Heart left ventricle (tissue), 16 donors: Measurements from ENCODE around the gene KDM2A. TPM values are rescaled to one million over a fixed set of nuclear protein-coding genes. Genes with fewer than 3 reads are reported as not detected.
"Not testable (repeated sequence)": the region's sequence is repeated elsewhere in the genome, so short reads cannot be mapped to it uniquely, and the experiment has no call there.

Source experiments
- ATAC-seq, 4 donors: fragments of 200-7000 bp; cut with Tn5 transposase; one replicate each; pipeline ENCODE4 v1.9.1; 2020 to 2022; ENCODE audit warnings: moderate library complexity in 4 of 4, mild to moderate bottlenecking in 3 of 4, moderate number of reproducible peaks in 1 of 4
- DNase-seq, 5 donors: peaks; one replicate each; pipeline ENCODE4 v3.0.0-alpha.2; 2020
- H3K27ac ChIP-seq, 12 donors: fragments of 200-600 bp; sonication (generic) in 4 of 12; one replicate each; pipeline versions ENCODE4 v1.5.0 to v1.8.0; 2016 to 2022; ENCODE audit warnings: mild to moderate bottlenecking in 2 of 12
- H3K27me3 ChIP-seq, 9 donors: fragments of 200-600 bp; sonication (generic) in 2 of 9; one replicate each; pipeline versions ENCODE4 v1.5.1 to v1.8.0; 2016 to 2022; ENCODE audit warnings: mild to moderate bottlenecking in 3 of 9
- H3K36me3 ChIP-seq, 9 donors: fragments of 200-600 bp; sonication (generic) in 2 of 9; one replicate each; pipeline versions ENCODE4 v1.5.0 to v1.8.0; 2018 to 2022; ENCODE audit warnings: mild to moderate bottlenecking in 2 of 9
- H3K4me1 ChIP-seq, 12 donors: fragments of 200-600 bp; sonication (generic) in 4 of 12; one replicate each; pipeline versions ENCODE4 v1.5.0 to v1.8.0; 2016 to 2022; ENCODE audit warnings: mild to moderate bottlenecking in 3 of 12
- H3K4me3 ChIP-seq, 12 donors: fragments of 200-600 bp; sonication (generic) in 4 of 12; one replicate each; pipeline versions ENCODE4 v1.5.0 to v1.8.0; 2017 to 2022; ENCODE audit warnings: mild to moderate bottlenecking in 9 of 12, moderate library complexity in 4 of 12
- H3K9me3 ChIP-seq, 12 donors: fragments of 200-600 bp; sonication (generic) in 4 of 12; one replicate each; pipeline versions ENCODE4 v1.5.0 to v1.8.0; 2016 to 2022; ENCODE audit warnings: mild to moderate bottlenecking in 1 of 12
- CTCF ChIP-seq, 12 donors: fragments of 200-600 bp; sonication (generic) in 4 of 12; IDR thresholded peaks; one replicate each; pipeline versions ENCODE4 v1.5.0 to v1.8.0; 2018 to 2022; ENCODE audit warnings: antibody characterized with exemption in 12 of 12, mild to moderate bottlenecking in 5 of 12
- POLR2A ChIP-seq, 2 donors: fragments of 450-650 bp; IDR thresholded peaks; one replicate each; pipeline ENCODE4 v1.6.1; 2017; ENCODE audit warnings: antibody characterized with exemption in 2 of 2, mild to moderate bottlenecking in 2 of 2, moderate library complexity in 2 of 2
- WGBS, 4 donors: extraction: QIAGEN DNeasy Blood & Tissue Kit in 2 of 4; methylation state at CpG; one replicate each; pipeline versions ENCODE4 v1.1.5 to v1.1.7; 2013 to 2018; 5-methylcytosine and 5-hydroxymethylcytosine counted together
- intact Hi-C, 10 donors: fragments of 100-400 bp; cut with DNase I; formaldehyde crosslinking; loops; one replicate each; pipeline versions ENCODE4 v1.11.1 to v1.14.2; 2022
- polyA plus RNA-seq, 2 donors: library from polyadenylated mRNA; stranded (reverse); fragments of 200-250 nt; gene quantifications; one replicate each; pipeline ENCODE4 v1.2.3, GENCODE V29; 2013
- total RNA-seq, 9 donors: library from RNA; depleted of rRNA in 2 of 9; stranded (reverse); fragments of >200 nt in 2 of 9; fragmentation: NEBNext Ultra II Directional in 3 of 9; extraction: Animal tissue kit (Norgen Biotek cat#: 25700) in 3 of 9; gene quantifications; one replicate each; pipeline versions ENCODE4 v1.1.0 to v1.2.4, GENCODE V29; 2016 to 2023
- donor health status: ischemic (EF 13 %, LVEDD 7.1; RV severe dilation, severe dysfunction).
- donor health status: healthy with polysubstance abuse.
- donor health status: DM: no; HTN: yes; CAD: no.
- donor health status: DM: no; HTN: no; CAD: no.
- donor health status: ischemic (EF 25% LVEDD 6.9; RV normal size, moderate dysfunction).
- donor health status: ischemic (EF 25% LVEDD 5.7; RV mildly dilated, moderate dysfunction).
- donor health status: healthy.
- donor health status: DM: yes; HTN: yes; CAD: no.
- donor health status: ischemic (EF 35%, LVEDD 5.7; RV mildly dilated, moderate dysfunction).
- donor health status: nonischemic (EF 11% LVEDD 7.7; RV severe dilation, severe dysfunction).
- donor health status: DM: yes; HTN: yes; CAD: no.
- donor health status: PGD.
- donor health status: ischemic (EF 29% LVEDD 5.4; RV normal size, mild dysfunction).
- donor health status: nonischemic (EF 23%, LVEDD 6.1; RV moderate dilation, normal function).

KDM2A gene
- total and polyA plus RNA-seq, 11 donors = 23.4 to 66.4 (median 37.3) TPM

GRCh38 chr11:67230886-67231285 lies 111.8 kb downstream of the KDM2A start:
- Histone ChIP-seq H3K4me3 (no peak overlapping the region), H3K36me3 (peaks cover 0 to 85% (median 76%) of the 10 kb centered on the region in 9 donors), H3K27ac (no peak overlapping the region), H3K27me3 (no peaks in the 10 kb centered on the region), H3K4me1 (no peaks in the 10 kb centered on the region), H3K9me3 (no peaks in the 10 kb centered on the region)
- ATAC-seq (no peak), DNase-seq (no peak)
- TF ChIP-seq POLR2A (IDR thresholded peaks at IDR 0.05) (no peak), CTCF (IDR thresholded peaks at IDR 0.05) (no peak)
- intact Hi-C loops = no loop called here
- WGBS, 4 donors = 93 to 97% (median 95%) methylated on average over 1 of the region's 1 CpG

- ATAC-seq = no peak
- H3K4me3 ChIP-seq = no peak overlapping the region
- intact Hi-C loops = no loop called here
- no peak for TF ChIP-seq CTCF (IDR thresholded peaks at IDR 0.05)
- TF ChIP-seq POLR2A (IDR thresholded peaks at IDR 0.05) = no peak
- H3K27ac ChIP-seq = no peak overlapping the region
- H3K4me1 ChIP-seq = peaks cover 0 to 9% (median 6%) of the 10 kb centered on the region in 12 donors
- 71 to 79% (median 75%) methylated on average over 7 of the region's 7 CpGs for WGBS, 4 donors
- DNase-seq = no peak
- H3K36me3 ChIP-seq = peaks cover 0 to 72% (median 49%) of the 10 kb centered on the region in 9 donors
- H3K9me3 ChIP-seq = no peaks in the 10 kb centered on the region
- no peaks in the 10 kb centered on the region for H3K27me3 ChIP-seq
Observed at GRCh38 chr11:67233584-67234190, 114.6 kb downstream of the KDM2A start.

- 89 to 96% (median 94%) methylated on average over 8 of the region's 8 CpGs for WGBS, 4 donors
- H3K36me3 ChIP-seq = peaks cover 0 to 64% (median 40%) of the 10 kb centered on the region in 9 donors
Observed at GRCh38 chr11:67234571-67234970, 115.5 kb downstream of the KDM2A start.

GRCh38 chr11:67237574-67237973 lies 118.5 kb downstream of the KDM2A start:
- no peak overlapping the region for H3K27ac ChIP-seq
- DNase-seq = no peak
- no peaks in the 10 kb centered on the region for H3K9me3 ChIP-seq
- 98 to 100% (median 100%) methylated on average over 1 of the region's 1 CpG for WGBS, 4 donors
- no peaks in the 10 kb centered on the region for H3K27me3 ChIP-seq
- no peak for ATAC-seq
- intact Hi-C loops = no loop called here
- no peak overlapping the region for H3K4me3 ChIP-seq
- TF ChIP-seq CTCF (IDR thresholded peaks at IDR 0.05) (no peak), POLR2A (IDR thresholded peaks at IDR 0.05) (no peak)
- H3K4me1 ChIP-seq = peaks cover 7 to 36% (median 32%) of the 10 kb centered on the region in 12 donors
- peaks cover 0 to 38% (median 10%) of the 10 kb centered on the region in 9 donors for H3K36me3 ChIP-seq

More at GRCh38 chr11:67234571-67234970, 115.5 kb downstream of the KDM2A start:
- H3K27me3 ChIP-seq, H3K9me3 ChIP-seq, intact Hi-C loops, H3K4me3 ChIP-seq, DNase-seq, H3K27ac ChIP-seq, ATAC-seq: not testable (repeated sequence)
- H3K4me1 ChIP-seq = peaks cover 0 to 18% (median 15%) of the 10 kb centered on the region in 12 donors
